ENCODE data around the gene CPB2. TPM values are rescaled to one million over a fixed set of nuclear protein-coding genes. Genes with fewer than 3 reads are reported as not detected.

The CPB2 gene
- total and polyA plus RNA-seq, 2 donors (not counting 1 experiment from before 2014, with no cell fraction given): not detected

GRCh38 chr13:46150134-46150693, 45.4 kb upstream of the CPB2 start:
- Histone ChIP-seq H2AFZ (ENCODE audit: low read length) (no peak overlapping the region), H3K9ac (ENCODE audit: insufficient read depth, low read length) (no peak overlapping the region), H3K27ac (ENCODE audit: insufficient read depth, low read length) (no peak overlapping the region), H3K4me3 (replicated peaks in 1 of 4; ENCODE audit: control extremely low read depth in 1 of 4, insufficient read depth in 1 of 4, low read depth in 3 of 4, low read length in 4 of 4) (no peak overlapping the region), H4K20me1 (ENCODE audit: control insufficient read depth, extremely low read depth, insufficient read depth, low read length) (no peaks in the 10 kb centered on the region), H3K36me3 (ENCODE audit: control insufficient read depth, insufficient read depth, low read length) (no peaks in the 10 kb centered on the region), H3K9me3 (ENCODE audit: control insufficient read depth, insufficient read depth, low read depth, low read length) (no peaks in the 10 kb centered on the region), H3K4me2 (ENCODE audit: extremely low read depth, insufficient read depth, low read length) (no peak overlapping the region), H3K27me3 (ENCODE audit: control insufficient read depth, insufficient read depth, low read length) (peaks cover 2% of the 10 kb centered on the region), H3K79me2 (ENCODE audit: control insufficient read depth, insufficient read depth, low read length) (no peaks in the 10 kb centered on the region), H3K4me1 (ENCODE audit: control insufficient read depth, extremely low read depth, insufficient read depth, low read length) (no peaks in the 10 kb centered on the region)
- TF ChIP-seq EZH2 (IDR thresholded peaks at IDR 0.05; ENCODE audit: low read length, missing control alignments) (no peak), CTCF (conservative IDR thresholded peaks at IDR 0.05 in 1 of 2, IDR thresholded peaks at IDR 0.05 in 1 of 2; ENCODE audit: low read depth in 1 of 2, low read length in 2 of 2) (no peak)
- DNase-seq (ENCODE audit: low read depth in 2 of 2): no peak

DNA sequence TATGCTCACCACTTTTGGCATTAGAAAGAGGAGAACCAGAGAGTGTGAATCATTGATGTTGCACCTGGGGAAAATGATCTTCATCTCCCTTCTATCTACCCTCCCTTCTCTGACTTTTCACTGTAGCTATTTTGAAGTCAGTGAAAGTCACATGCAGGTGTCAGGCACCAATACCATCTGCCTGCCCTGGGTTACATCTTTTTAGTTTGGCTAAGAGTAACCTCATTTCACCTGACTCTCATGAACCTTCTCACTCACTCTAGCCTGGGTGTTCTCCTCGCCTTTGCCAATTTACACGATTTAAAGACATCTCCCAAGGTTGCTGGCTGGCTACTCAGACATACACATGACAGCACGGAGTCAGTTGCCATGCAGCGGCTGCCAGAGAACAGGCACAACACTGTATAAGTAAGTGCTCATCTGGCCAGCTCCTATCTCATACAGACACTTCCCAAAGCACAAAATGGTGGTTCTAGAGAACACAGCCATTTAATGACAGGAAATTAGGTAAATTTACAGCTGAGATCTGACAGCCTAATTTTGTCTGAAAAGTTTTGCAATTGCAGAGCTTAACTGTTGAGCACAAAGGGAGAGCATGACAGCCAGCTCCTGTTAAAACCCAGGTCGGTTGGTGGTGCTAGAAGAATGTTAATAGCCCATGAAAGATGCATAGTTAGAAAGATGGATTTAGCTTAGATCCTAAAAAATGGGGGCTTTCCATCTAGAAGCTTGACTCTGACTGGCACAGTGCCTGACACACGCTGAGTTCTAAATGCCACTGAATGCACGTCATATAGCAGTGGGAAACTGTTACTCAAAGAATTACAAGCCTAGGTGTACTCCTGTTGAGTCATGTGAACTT, 44.7 kb upstream of the CPB2 start:
- no peak overlapping the region for H3K4me3 ChIP-seq (replicated peaks in 1 of 4; ENCODE audit: control extremely low read depth in 1 of 4, insufficient read depth in 1 of 4, low read depth in 3 of 4, low read length in 4 of 4)
- H3K4me1 ChIP-seq (ENCODE audit: control insufficient read depth, extremely low read depth, insufficient read depth, low read length): no peaks in the 10 kb centered on the region
- peak in 1 of 2 donors; percentile 72 for DNase-seq (ENCODE audit: low read depth in 2 of 2)
- H3K79me2 ChIP-seq (ENCODE audit: control insufficient read depth, insufficient read depth, low read length): no peaks in the 10 kb centered on the region
- no peak overlapping the region for H3K4me2 ChIP-seq (ENCODE audit: extremely low read depth, insufficient read depth, low read length)
- TF ChIP-seq EZH2 (IDR thresholded peaks at IDR 0.05; ENCODE audit: low read length, missing control alignments) (no peak), CTCF (conservative IDR thresholded peaks at IDR 0.05 in 1 of 2, IDR thresholded peaks at IDR 0.05 in 1 of 2; ENCODE audit: low read depth in 1 of 2, low read length in 2 of 2) (no peak)
- H4K20me1 ChIP-seq (ENCODE audit: control insufficient read depth, extremely low read depth, insufficient read depth, low read length): no peaks in the 10 kb centered on the region
- H3K27ac ChIP-seq (ENCODE audit: insufficient read depth, low read length): no peak overlapping the region
- no peaks in the 10 kb centered on the region for H3K9me3 ChIP-seq (ENCODE audit: control insufficient read depth, insufficient read depth, low read depth, low read length)
- H3K9ac ChIP-seq (ENCODE audit: insufficient read depth, low read length): no peak overlapping the region
- H3K27me3 ChIP-seq (ENCODE audit: control insufficient read depth, insufficient read depth, low read length): peaks cover 2% of the 10 kb centered on the region
- H3K36me3 ChIP-seq (ENCODE audit: control insufficient read depth, insufficient read depth, low read length): no peaks in the 10 kb centered on the region
- no peak overlapping the region for H2AFZ ChIP-seq (ENCODE audit: low read length)

DNA sequence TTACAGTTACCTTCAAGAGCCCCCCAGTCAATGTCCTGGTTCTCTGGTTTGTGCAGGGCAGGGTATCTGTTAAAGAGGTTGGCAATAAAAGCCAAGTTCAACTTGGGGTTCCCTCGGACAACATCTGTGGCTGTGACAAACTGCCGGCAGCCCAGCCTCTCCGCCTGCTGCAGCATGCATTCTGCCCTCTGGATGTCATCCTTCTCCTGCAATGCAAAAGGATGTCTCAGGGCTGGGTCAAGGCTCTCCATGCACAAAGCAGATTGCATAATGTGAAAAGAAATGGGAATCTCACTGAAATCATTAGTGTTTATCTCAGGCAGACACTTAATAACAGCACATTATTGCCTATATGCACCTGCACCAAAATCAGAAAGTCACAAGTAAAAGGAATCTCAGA, 42.1 kb upstream of the CPB2 start:
- Histone ChIP-seq H2AFZ (ENCODE audit: low read length) (no peak overlapping the region), H4K20me1 (ENCODE audit: control insufficient read depth, extremely low read depth, insufficient read depth, low read length) (no peaks in the 10 kb centered on the region), H3K27ac (ENCODE audit: insufficient read depth, low read length) (no peak overlapping the region), H3K4me1 (ENCODE audit: control insufficient read depth, extremely low read depth, insufficient read depth, low read length) (no peaks in the 10 kb centered on the region), H3K9me3 (ENCODE audit: control insufficient read depth, insufficient read depth, low read depth, low read length) (no peaks in the 10 kb centered on the region), H3K4me2 (ENCODE audit: extremely low read depth, insufficient read depth, low read length) (no peak overlapping the region), H3K4me3 (replicated peaks in 1 of 4; ENCODE audit: control extremely low read depth in 1 of 4, insufficient read depth in 1 of 4, low read depth in 3 of 4, low read length in 4 of 4) (no peak overlapping the region), H3K79me2 (ENCODE audit: control insufficient read depth, insufficient read depth, low read length) (no peaks in the 10 kb centered on the region), H3K27me3 (ENCODE audit: control insufficient read depth, insufficient read depth, low read length) (peaks cover 2% of the 10 kb centered on the region), H3K36me3 (ENCODE audit: control insufficient read depth, insufficient read depth, low read length) (no peaks in the 10 kb centered on the region), H3K9ac (ENCODE audit: insufficient read depth, low read length) (no peak overlapping the region)
- DNase-seq (ENCODE audit: low read depth in 2 of 2): peak in 1 of 2 donors; percentile 39
- peak in 1 of 2 donors; percentile 48 for TF ChIP-seq CTCF (conservative IDR thresholded peaks at IDR 0.05 in 1 of 2, IDR thresholded peaks at IDR 0.05 in 1 of 2; ENCODE audit: low read depth in 1 of 2, low read length in 2 of 2)
- TF ChIP-seq EZH2 (IDR thresholded peaks at IDR 0.05; ENCODE audit: low read length, missing control alignments): no peak
